Mucosa of descending colon (tissue), 3 donors: ENCODE results near the gene DUSP16. TPM values are rescaled to one million over a fixed set of nuclear protein-coding genes. Genes with fewer than 3 reads are reported as not detected.

Experiments used
- ATAC-seq: fragments of 200-7000 bp; cut with Tn5 transposase; one replicate; pipeline ENCODE4 v1.9.1; 2020; ENCODE audit warnings: mild to moderate bottlenecking, moderate library complexity
- DNase-seq, 3 donors: peaks; one replicate each; pipeline ENCODE4 v3.0.0-alpha.2; 2020
- H3K36me3 ChIP-seq: fragments of 200-600 bp; one replicate; pipeline ENCODE4 v1.8.0; 2021; ENCODE audit warnings: low read depth, mild to moderate bottlenecking
- H3K4me1 ChIP-seq: fragments of 200-600 bp; one replicate; pipeline ENCODE4 v1.8.0; 2021; ENCODE audit warnings: low read depth, mild to moderate bottlenecking
- H3K4me3 ChIP-seq: fragments of 200-600 bp; one replicate; pipeline ENCODE4 v1.8.0; 2021; ENCODE audit warnings: mild to moderate bottlenecking
- H3K9me3 ChIP-seq: fragments of 200-600 bp; one replicate; pipeline ENCODE4 v1.8.0; 2021; ENCODE audit warnings: mild to moderate bottlenecking
- intact Hi-C, 2 donors: fragments of 100-400 bp; cut with DNase I in 1 of 2; cut with micrococcal nuclease in 1 of 2; formaldehyde crosslinking; loops; one replicate each; pipeline versions ENCODE4 v1.11.0 to v1.11.1; 2022; cut with DNase I, micrococcal nuclease
- total RNA-seq, 3 donors: library from RNA; stranded (reverse); fragmentation: NEBNext Ultra II Directional in 2 of 3; extraction: Animal tissue kit (Norgen Biotek cat#: 25700) in 2 of 3; gene quantifications; one replicate each; pipeline versions ENCODE4 v1.2.1 to v1.2.4, GENCODE V29; 2021 to 2023
- TF ChIP-seq, protein P1 (sequence below): fragments of 200-600 bp; IDR thresholded peaks from one replicate; pipeline ENCODE4 v1.8.0; 2022; ENCODE audit warnings: antibody characterized with exemption, mild to moderate bottlenecking
- donor health status: DM: no; HTN: no; CAD: no; lungs with moderate emphysema.
- donor health status: DM: no; HTN: no; CAD: no.
- donor health status: DM: no; HTN: yes; CAD: no.

Gene DUSP16
- total RNA-seq, 3 donors from 2014 or later: 42.3 to 61.8 (median 42.9) TPM

DNA sequence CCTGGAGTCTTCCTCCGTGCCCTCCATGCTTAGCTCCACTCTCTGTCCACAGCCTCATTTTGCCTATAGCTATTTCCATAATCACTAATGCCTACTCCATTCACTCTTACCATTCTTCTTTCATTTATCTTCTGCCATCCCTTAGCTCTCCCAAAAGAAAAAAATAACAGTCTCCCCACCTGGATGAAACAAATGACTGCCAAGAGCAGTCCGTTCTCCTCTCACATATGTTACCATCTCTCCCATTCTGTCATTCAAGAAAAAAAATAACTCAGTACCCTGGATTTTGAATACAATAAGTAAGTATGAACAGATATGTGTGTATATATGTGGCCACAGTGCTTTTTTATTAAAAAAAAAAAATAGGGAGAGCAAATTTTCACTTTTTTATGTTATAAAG is 13.2 kb downstream of the DUSP16 start:
- no peaks in the 10 kb centered on the region for H3K4me1 ChIP-seq
- H3K36me3 ChIP-seq: no peaks in the 10 kb centered on the region
- intact Hi-C loops: no loop called here
- no peak for DNase-seq
- TF ChIP-seq, protein P1, sequence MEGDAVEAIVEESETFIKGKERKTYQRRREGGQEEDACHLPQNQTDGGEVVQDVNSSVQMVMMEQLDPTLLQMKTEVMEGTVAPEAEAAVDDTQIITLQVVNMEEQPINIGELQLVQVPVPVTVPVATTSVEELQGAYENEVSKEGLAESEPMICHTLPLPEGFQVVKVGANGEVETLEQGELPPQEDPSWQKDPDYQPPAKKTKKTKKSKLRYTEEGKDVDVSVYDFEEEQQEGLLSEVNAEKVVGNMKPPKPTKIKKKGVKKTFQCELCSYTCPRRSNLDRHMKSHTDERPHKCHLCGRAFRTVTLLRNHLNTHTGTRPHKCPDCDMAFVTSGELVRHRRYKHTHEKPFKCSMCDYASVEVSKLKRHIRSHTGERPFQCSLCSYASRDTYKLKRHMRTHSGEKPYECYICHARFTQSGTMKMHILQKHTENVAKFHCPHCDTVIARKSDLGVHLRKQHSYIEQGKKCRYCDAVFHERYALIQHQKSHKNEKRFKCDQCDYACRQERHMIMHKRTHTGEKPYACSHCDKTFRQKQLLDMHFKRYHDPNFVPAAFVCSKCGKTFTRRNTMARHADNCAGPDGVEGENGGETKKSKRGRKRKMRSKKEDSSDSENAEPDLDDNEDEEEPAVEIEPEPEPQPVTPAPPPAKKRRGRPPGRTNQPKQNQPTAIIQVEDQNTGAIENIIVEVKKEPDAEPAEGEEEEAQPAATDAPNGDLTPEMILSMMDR: no peak
- no peaks in the 10 kb centered on the region for H3K9me3 ChIP-seq
- no peak overlapping the region for H3K4me3 ChIP-seq
- ATAC-seq: no peak

DNA sequence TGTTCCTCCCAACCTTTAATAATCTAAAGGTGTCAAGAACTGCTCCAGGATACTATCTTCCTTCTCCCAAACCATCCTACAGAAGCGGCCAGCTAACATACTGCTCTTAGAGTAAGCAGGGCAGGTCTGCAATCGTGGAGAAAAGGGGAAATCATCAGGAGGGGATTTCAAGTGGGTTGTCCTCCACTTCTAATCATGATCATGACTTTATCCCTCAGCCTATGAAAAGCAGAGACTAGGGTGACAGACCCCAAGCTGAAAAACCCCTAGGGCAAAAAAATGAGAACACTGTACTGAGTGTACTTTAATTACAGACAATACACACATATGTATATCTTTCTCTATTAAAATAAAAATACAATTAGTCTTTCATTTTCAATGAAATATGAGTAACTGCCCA is 13.9 kb downstream of the DUSP16 start:
- no peak for ATAC-seq

DNA sequence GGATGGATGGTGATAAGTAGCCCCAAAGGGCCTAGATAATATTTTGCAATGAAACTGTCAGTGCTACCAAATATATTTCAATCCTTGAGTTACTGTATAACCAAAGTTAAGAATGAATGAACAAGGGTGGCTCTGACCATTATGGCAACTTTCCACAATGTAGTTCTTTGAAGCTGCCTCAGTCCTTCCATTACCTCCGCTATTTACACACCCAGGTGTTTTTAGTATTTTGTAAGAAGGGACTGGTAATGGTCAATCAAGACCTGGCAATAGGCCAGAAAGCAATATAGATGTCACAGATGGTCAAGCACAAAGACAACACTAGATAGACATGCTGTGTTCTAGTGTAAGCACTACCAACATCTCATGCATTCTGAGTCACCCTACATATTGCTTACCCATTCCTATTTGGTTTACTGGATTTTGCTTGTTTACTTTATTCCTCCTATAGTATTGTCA is 16.3 kb downstream of the DUSP16 start:
- no peaks in the 10 kb centered on the region for H3K9me3 ChIP-seq
- H3K36me3 ChIP-seq: no peaks in the 10 kb centered on the region
- no peak for DNase-seq
- H3K4me1 ChIP-seq: no peaks in the 10 kb centered on the region
- TF ChIP-seq, protein P1: no peak
- peak; percentile 86 for ATAC-seq
- H3K4me3 ChIP-seq: no peak overlapping the region
- intact Hi-C loops: no loop called here

More for the DNA sequence above, 13.9 kb downstream of the DUSP16 start:
- Histone ChIP-seq H3K4me3 (no peak overlapping the region), H3K9me3 (no peaks in the 10 kb centered on the region), H3K4me1 (no peaks in the 10 kb centered on the region), H3K36me3 (no peaks in the 10 kb centered on the region)
- intact Hi-C loops: no loop called here
- TF ChIP-seq, protein P1: no peak
- DNase-seq: no peak

DNA sequence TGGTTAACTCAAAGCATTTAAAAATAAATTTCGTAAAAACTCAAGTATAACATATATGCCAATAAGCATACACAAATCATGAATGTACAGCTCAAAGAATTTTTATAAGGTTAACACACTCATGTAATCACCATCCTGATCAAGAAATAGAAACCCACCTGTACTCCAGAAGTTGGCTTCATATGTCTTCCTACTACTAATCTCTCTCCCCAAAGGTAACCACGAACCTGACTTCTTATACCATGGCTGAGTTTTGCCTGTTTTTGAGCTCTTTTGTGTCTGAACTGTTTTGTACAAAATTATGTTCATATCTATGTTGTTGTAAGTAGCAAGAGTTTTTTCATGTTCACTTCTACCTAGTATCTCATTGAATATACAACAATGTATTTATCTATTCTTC is 18.7 kb downstream of the DUSP16 start:
- TF ChIP-seq, protein P1: no peak
- Histone ChIP-seq H3K4me3 (no peak overlapping the region), H3K4me1 (peaks cover 11% of the 10 kb centered on the region), H3K9me3 (no peaks in the 10 kb centered on the region), H3K36me3 (no peaks in the 10 kb centered on the region)
- intact Hi-C loops: no loop called here
- ATAC-seq (no peak), DNase-seq (no peak)

DNA sequence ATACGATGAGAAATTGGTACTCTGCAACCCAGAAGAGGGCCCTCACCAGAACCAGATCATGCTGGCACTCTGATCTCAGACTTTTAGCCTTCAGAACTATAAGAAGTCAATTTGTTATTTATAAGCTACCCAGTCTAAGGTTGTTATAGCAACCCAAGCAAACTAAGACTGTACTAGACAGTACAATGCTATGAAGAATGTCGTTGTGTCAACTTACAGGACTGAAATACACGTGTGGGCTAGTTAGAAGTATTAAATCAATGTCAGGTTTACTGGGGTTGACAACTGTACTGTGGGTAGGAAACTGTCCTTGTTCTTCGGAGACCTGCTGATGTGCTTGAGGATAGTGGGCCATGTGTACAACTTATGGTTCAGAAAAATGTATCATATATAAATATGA is 19.7 kb downstream of the DUSP16 start:
- Histone ChIP-seq H3K36me3 (no peaks in the 10 kb centered on the region), H3K4me3 (no peak overlapping the region), H3K9me3 (no peaks in the 10 kb centered on the region), H3K4me1 (peaks cover 18% of the 10 kb centered on the region)
- no peak for ATAC-seq
- TF ChIP-seq, protein P1: no peak
- DNase-seq: no peak
- intact Hi-C loops: no loop called here

DNA sequence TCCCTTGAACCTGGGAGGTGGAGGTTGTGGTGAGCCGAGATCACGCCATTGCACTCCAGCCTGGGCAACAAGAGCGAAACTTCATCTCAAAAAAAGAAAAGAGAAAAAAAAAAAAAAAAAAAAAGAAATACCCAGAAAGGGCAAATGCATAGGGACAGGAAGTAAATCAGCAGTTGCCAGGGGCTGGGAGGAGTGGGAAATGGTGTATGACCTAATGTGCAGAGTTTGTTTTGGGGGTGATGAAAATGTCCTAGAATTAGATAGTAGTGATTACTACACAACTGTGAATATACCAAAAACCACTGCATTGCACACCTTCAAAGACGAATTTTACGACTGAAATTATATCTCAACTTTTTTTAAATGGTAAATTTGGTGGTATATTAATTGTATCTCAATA is 20.4 kb downstream of the DUSP16 start:
- Histone ChIP-seq H3K4me3 (no peak overlapping the region), H3K4me1 (peaks cover 18% of the 10 kb centered on the region), H3K9me3 (no peaks in the 10 kb centered on the region), H3K36me3 (no peaks in the 10 kb centered on the region)
- TF ChIP-seq, protein P1: no peak
- intact Hi-C loops: no loop called here
- no peak for DNase-seq
- ATAC-seq: no peak
